Stimulated activated CD4-positive, alpha-beta T cell treated with anti-CD3 and anti-CD28 coated beads, Interleukin-12 subunit alpha, Interleukin-12 subunit beta, amount 100 ng/mL, for 4 hours (primary cell): Measurements from ENCODE around the gene AIG1.
"Not testable (repeated sequence)": the region's sequence is repeated elsewhere in the genome, so short reads cannot be mapped to it uniquely, and the experiment has no call there.

Experiments used
- DNase-seq: peaks from one replicate; pipeline ENCODE4 v3.0.0-alpha.2; 2020

AIG1 gene

DNA sequence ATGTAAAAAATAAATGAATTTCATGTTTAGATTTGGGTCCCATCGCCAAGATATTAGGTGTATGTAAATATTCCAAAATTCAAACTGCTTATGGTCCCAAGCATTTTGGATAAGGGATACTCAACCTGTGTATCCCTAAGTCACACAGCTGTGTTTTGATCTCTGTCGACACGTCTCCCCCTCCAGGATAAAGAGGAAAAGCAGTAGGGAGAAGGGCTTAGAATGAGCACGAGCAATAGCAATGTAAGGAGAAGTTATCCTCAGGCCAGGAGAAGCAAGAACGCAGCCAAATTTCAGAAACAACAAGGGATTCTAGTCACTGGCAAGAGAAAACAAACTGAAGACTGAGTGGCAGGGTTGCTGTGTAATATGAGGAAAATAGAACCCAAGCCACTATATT, 181.2 kb downstream of the AIG1 start:
- no peak for DNase-seq

DNA sequence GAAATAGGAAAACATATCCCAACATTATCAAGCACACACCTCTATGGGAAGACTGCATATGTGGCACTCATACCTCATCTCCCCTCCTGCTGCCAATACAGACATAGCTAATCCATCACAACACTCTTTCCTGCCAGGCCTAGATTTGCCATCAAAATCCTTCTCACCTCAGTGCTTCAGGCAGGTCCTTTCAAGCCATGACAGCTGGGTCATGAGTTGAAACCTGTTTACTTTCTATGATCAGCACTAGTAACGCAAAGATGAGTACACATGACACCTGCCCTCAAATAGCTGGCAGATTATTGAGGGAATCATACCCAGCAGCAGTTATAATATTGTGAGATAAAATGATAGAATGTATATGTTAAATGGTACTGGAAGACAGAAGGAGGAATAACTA, 183.1 kb downstream of the AIG1 start:
- DNase-seq, result no peak

DNA sequence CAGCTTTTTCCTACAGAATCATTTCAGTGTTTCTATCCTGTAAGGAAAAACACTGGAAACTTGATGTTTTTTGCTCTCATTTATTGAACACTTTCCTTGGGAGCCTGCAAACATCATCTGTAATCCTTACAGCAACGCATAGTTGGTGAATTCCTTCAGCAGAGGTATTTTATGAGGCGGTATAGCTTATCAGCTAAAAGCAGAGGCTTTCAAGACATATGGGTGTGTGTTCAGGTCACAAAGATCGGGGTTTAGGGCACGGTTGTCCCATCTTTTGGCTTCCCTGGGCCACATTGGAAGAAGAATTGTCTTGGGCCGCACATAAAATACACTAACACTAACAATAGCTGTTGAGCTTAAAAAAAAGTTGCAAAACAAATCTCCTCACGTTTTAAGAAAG, 185.0 kb downstream of the AIG1 start:
- no peak for DNase-seq

DNA sequence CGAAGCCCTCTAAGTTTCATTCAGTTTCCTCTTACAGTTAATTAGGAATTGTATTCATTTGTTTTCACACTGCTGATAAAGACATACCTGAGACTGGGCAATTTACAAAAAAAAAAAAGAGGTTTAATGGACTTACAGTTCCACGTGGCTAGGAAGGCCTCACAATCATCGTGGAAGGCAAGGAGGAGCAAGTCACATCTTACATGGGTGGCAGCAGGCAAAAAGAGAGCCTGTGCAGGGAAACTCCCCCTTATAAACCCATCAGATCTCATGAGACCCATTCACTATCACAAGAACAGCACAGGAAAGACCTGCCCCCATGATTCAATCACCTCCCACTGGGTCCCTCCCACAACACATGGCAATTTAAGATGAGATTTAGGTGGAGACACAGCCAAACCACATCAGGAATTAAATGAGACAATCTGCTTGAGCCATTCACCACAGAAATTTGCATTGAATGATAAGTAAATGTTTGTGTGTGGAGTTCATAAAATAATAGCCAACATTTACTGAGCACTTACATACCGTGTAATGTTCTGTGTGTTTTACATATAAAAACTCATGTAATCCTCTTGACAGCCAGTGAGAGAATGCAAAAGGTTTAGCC, 185.6 kb downstream of the AIG1 start:
- DNase-seq, result not testable (repeated sequence)

DNA sequence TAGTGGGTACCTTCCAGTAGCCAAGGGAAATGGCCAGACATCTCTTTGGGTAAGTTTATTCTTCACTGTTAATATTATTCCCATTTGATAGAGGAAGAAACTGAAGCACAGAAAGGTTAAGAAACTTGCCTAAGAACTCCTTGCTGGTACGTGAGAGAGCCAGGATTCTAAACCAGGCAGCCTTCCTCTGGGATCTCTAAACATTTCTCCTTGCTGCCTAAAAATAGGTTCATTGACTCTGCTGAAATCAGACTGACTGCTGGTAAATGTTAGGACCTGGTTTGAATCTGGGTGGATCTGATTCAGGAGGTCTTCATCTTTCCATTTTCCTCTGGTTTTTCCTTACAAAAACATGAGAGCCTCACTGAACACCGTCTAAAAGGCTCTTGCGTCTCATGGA, 186.9 kb downstream of the AIG1 start:
- DNase-seq, result no peak

DNA sequence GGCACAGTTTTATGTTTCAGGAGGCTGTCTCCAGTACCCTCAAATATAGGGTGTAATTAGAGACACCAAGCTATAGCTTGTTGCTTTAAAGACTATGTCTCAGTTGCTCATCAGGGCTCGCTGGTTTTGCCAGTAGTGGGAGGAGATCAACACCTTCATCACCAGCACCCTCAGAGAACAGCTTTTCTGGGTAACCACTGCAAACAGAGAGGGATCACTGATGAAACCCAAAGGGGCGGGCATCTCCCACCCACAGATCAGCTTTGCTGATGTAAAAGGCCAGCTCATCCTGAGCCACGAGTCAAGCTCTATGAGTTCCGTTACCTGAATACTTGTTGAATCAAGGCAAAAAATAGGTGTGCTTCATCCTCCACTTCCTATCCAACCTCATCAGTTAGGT, 187.7 kb downstream of the AIG1 start:
- DNase-seq, result peak; percentile 1

DNA sequence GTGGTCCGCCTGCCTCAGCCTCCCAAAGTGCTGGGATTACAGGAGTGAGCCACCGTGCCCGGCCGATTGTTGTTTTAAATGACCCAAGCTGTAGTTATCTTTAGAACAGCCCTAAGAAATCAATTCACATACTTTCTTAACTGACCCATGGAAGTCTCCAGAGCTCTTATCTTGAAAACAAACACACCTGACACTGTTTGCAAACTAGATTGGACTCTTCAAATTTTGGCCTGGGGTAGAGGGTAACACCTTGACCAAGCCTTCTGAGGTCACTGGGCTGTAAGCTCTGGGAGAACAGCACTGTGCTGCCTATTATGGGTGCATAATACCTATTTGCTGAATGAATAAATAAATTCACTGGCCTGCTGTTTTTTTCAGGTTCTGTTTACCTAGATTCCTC, 190.6 kb downstream of the AIG1 start:
- no peak for DNase-seq

DNA sequence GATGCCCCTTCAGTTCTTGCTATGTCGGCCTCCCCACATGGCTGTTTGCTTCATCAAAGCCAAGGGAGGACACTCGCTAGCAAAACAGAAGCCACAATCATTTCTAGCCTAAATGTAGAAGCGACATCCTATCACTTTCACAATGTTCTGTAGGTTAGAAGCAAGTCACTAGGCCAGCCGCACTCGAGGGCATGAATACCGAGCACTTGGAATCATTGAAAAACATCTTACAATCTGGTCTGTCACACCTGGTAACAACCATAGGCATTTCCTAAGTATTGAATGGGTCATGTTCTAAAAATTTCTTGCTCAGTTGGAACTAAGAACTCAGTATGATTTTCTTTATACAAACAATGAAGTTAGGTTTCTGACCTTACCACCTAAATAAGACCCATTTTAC, 192.3 kb downstream of the AIG1 start:
- no peak for DNase-seq

DNA sequence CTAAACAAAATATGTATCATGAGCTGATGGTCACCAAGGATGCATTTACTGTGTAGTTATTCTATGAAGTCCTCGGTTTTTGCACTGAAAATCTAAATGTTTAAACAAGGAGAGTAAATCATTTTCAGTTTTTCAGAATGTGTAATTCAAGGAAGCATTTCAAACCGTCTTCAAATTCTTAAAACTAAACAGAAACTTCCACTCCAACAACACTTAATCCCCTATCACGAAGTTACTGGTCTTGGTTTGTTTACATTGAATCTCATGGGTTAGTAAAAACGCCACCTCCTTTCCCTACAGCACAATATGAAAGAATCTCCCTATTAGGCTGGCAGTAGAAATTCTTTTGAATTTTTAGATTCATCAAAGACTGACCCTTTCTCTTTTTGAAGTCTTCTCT, 192.9 kb downstream of the AIG1 start:
- DNase-seq, result no peak

DNA sequence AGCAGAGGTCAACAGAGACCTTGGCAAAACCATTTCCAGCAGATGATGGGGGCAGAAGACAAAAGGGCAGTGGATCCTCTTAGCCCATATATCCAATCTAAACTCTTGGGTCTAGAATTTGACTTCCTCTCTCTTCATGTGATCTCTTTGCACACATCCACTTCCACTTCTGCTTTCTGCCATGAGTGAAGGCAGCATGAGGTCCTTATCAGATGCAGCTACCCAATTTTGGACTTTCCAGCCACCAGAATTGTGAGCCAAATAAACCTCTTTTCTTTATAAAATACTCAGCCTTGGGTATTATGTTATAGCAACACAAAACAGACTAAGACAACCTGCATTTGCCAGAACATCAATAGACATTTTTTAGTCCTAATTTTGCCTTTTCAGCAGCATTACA, 198.3 kb downstream of the AIG1 start:
- DNase-seq, result no peak

DNA sequence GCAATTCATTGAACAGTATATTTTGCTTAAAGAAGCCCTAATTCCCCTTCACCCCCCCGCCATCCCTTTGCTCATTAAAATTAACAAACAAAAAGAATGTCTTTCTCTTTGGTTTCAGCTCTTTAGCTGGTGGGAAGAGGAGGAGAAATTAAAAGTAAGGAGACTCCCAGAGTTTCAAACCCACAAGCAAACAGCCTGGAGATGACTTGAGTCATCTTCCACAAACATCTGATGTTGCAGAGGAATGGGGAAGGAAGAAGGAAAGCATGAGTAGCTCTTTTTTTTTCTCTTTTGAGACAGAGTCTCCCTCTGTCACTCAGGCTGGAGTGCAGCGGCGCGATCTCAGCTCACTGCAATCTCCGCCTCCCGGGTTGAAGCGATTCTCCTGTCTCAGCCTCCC, 200.2 kb downstream of the AIG1 start:
- DNase-seq, result no peak

DNA sequence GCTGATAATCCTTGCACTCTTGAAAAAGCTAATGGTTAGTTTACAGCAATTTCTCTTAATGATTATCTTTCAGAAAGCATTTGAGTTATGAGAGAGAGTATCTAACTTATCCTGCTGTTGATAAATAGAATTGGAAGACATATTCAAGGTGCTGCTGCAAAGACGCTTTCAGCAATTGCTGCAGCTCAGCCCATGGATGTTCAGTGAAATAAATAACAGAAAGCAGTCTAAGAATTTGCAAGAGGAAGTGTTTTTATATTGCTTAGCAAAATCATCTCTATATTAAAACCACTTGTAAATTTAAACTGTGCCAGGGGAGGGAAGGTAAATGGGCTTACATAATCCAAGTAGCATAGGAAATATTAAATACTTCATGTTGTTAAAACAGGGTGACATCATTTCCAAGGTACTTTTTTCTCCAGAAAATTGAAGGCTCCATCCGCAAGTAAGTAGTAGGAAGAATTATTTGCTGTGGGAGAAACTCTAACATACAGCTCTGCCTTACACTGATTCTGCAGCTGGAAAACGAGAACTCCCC, 201.3 kb downstream of the AIG1 start:
- no peak for DNase-seq

DNA sequence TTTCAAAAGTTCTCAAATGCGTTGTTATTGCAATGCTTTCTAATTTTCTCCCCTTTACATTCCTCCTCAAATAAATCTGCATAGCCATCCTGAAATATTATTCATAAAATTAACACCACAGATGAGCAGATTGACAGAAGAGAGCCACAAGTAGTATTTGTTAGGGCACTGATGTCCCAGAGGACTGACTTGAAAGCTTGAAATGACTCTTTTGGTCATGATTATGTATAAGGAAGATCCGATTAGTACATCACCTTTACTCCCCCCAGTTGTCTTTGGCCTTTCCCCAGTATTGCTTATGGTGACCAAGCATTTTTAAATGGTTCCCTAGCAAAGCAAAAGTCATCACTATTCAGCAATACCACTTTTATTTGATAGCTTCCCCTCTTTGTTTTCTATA, 202.2 kb downstream of the AIG1 start:
- DNase-seq, result no peak

DNA sequence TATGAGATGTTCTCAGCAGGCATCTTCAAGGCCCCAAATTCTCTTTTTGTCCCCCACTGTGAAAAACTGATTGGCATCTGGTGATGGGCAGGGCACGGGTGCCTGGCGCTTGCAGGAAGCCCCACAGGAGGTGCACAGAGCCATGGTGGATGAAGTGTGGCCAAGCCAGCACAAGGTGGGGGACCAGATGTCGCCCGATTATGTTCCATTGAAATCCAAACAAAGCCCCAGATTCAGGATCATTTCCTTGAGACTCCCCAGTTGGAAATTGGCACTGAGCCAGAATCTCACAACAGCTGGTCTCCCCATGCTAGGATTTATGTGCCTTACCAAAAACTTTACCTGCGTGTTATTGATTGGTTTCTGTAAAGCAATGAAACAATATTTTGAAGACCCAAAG, 203.7 kb downstream of the AIG1 start:
- no peak for DNase-seq

DNA sequence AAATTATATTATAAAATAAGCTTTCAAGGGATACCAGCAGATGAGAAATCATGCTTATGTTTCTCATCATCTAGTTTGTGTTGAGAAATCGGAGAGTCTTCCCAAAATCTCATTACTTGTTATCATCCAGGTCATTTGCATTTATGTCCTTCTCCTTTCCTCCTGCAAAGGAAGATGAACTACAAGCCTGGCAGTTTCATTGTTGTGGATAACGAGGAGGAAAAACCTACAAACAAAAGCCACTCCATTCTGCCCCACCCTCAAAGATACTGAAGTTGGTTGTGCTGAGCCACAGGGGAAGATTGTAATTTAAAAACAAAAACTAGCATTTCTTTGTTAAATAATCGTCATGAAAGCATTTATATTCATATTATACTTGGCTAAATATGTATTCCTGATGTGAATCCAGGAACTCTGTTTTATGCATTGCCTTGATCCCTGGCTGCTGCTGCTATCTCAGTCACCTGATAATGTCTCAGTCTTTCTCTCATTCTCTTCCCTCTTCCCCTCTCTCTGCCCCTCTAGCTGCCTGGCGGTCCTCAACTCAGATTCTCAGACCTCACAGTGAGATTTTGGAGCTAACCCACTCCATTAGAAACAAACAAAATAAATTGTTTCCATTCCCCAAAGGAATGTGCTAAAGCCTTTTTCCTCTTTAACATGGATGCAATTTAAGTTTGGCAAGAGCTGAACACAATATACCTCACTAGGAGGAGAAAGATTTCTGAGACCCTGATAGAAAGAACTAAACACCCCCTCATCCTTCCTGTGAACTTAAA, 204.5 kb downstream of the AIG1 start:
- DNase-seq, result no peak

DNA sequence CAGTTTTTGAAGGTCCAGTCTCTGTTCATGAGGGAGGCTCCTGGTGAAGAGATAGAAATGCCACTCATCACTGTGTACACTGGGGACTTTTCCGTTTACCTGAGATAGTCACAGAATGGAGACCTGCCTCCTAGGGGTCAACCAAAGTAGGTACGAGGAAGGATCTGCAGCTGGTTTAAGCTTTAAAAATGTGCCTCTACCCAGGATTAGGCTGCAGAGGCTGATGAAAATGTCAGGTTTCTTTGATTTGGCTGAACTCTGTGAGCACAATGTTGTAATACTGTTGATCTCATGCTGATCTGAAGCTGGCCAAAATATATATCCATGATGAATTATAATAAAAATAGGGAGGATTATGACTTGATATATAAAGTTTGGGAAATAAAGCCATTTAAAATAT, 207.1 kb downstream of the AIG1 start:
- no peak for DNase-seq

DNA sequence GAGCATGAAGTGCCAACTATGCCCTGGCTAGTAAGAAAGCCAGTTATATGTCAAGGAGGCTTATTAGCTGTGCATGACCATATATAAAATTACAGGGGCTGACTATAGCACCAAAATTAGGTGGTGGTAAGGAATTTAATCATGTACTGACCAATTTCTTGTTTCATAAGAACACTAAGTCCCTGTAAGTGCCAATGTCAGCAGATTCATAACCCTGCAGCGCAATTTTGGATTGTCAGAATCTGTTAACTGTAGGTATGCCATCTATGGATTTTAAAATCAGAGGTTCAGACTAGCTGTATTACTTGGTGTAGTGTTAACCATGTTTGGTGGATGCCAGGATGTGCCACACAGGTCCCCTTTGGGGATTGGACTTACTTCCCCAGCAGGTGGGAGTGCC, 207.8 kb downstream of the AIG1 start:
- DNase-seq, result no peak

DNA sequence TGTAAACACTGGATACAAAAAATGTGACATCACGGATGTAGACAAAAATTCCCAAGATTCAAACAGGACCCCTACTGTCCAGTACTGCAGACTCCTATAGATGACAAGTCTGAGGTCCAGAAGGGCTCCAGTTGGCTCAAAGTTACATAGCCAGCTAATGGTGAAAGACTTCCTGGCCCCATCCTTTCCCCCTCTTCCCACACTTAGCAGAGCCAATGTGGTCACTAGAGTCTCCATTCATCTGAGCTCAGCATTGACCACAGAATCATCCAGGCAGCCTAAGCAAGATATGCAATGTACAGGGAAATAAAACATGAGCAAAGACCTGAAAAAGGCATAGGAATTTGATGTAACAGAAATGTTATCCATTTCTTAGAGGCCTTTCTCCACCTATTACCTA, 209.3 kb downstream of the AIG1 start:
- no peak for DNase-seq

DNA sequence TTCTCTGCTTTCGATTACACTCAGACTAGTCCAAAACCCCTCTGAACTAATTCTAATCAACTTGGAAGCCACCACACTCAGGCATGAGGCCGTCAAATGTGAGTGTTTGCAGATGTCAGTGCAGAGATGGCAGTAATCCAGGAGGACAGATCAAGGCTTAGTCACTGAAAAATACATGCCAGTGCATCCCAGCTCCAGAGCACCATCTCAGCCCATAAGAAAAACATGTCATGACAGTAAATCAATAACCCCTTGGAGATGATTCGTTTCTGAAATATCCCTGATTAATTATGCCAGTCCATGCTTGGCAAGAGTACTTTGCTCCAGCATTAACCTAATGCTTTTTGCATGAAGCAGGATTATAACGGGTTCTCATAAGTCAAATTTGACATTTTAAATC, 210.3 kb downstream of the AIG1 start:
- DNase-seq, result no peak

DNA sequence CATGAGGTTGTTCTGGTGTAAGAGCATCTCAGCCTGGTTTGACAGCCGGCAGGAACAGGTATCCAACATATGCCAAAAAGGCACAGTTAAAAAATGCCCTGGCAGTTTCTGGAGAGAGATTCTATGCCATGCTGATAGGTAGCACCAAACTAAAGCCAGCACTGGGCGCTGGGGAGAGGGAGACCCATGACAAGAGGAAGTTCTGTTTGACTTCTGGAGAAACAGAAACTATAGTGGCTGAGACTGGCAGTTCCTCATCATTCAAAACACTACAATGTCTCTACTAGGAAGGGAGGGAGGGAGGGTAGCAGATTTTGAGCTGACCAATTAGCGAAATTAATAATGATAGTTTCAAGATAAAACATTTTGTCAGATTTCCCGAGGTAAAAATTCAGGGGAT, 215.7 kb downstream of the AIG1 start:
- no peak for DNase-seq

DNA sequence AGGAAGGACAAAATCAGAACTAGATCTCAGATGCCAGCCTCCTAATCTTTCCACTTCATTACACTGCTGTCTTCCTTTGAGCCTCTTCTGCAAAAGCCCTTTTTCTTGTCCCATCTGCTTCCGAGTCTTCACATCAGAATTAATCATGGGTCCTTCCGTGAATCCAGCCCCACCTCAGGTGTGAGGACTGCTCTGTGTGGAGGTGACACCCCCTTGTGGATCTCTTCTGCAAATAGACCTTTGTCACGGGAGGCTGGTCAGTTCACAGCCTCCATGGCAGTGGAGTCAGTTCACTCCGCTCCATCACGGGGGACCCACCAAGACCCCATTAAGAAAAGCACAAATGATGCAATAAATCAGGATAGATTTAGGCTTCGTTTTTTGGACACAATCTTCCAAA, 218.7 kb downstream of the AIG1 start:
- DNase-seq, result peak; percentile 6

DNA sequence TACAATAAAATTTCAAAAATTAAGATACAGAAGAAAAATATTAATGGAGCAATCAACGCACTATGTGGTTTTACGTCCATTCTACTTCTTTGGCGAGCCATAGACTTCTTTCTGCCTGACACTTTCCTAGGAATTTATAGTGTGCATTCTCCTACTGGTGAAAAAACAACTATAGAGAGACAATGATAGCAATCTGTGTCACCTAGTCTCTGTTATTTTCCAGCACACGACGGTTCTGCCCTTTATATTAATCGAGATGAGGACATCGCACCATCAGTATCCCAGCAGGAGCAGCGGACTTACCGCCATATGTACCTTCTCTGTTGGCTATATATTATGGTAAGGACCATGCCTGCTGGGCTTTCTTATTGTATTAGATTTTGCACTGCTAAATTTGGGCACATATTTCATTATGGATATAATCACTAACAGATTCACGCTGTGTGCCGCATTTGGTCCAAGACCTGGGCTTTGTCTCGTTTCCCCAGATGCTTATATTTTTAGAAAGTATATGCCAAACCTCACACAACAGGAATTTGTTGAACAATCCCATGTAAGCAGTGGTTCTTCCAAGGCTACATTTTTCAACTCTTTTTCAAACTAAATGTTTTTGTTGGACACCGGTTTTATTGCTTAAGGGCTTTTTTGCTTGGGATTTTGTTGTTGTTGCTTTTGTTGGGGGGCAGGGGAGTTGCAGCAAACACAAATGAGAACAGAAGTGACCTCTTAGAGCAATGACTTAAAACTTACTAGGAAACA, 223.4 kb downstream of the AIG1 start:
- no peak for DNase-seq

DNA sequence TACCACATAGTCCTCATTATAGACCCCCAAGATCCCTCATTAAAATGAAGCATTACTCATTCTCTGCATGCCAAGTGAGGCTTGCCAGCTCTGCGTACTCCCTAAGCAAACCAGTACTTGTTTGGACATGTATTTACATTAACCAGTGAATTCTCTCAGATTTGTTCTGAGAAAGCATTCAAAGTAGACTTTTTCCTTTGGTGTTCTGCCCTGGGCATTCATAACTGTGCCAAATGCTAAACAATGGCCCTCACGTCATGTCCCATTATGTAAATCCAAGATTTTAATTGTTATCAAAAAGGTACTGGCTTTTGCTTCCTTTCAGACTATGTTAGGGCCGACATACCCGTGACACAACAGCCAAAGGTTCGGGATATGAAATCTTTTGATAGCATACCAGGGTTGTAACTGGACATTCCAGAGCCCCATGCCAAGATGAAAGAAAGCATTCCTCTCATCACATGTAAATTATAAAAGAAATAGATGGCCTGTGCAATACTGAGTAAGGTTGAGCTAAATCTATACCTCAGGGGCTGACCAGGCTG, 225.6 kb downstream of the AIG1 start:
- no peak for DNase-seq

DNA sequence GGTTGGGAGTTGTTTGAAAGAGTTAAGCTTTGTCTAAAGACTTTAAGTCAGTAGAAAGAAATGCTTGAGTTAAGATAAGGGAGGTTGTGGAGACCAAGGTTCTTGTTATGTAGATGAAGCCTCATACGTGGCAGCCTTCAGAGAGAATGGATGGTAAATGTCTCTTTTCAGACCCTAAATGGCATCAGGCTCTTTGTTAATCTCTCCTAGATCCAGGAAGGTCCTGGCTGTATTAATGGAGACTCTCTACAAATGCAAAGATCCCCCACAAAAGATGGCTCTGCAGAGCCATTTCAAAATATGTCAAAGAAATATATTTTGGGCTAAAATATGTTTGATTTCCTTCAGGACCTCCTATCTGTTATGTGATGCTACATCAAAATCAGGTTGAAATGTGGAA, 228.2 kb downstream of the AIG1 start:
- no peak for DNase-seq
